ENCODE results near the gene SPATS2L.

The SPATS2L gene

DNA sequence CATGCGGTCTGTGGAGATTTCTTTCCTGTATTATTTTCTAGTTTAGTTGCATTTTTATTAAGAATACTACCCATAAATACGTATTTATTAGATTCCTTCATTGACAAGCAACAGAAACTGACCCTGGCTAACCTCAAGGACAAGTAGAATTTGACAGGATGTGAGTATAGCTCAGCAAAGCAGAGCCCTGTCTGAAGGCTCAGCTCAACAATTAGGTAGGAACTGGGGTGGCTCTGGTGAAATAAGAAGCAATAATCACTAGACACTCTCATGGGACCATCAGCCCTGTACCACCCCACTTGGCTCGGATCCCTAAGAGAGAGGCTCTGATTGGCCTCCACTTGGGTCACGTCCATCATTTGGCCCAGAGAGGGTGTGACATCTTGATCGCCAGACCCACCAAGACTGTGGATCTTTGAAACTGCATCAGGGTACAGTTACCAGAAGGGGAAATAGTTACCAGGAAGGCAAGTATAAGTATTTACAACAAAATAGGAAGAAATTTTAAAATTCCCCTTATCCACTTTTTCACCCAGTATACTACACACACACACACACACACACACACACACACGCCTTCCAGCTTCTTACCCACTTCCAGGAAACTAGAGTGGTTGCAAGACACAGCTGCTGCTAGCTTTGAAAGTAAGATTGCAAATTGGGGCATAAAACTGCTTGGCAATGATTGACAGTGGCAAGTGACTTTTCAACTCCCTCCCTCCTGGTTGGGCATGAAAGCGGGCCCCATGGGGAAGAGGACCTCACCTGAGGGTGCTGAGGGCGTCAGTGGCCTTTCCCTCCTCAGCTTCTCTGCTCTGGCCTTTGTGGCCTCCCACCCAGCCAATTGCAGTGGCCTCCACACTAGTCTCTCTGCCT is 161.6 kb downstream of the SPATS2L start:
- Histone ChIP-seq H3K36me3 (ENCODE audit: control insufficient read depth in 5 of 5, insufficient read depth in 5 of 5, low read length in 5 of 5) (peaks cover 7 to 52% (median 46%) of the 10 kb centered on the region in 5 donors), H3K4me3 (ENCODE audit: low read depth in 1 of 5, low read length in 5 of 5) (peak overlapping the region in 1 of 5 donors; percentile 42), H3K4me1 (ENCODE audit: control insufficient read depth in 5 of 5, insufficient read depth in 5 of 5, low read length in 5 of 5) (peaks cover 0 to 19% (median 16%) of the 10 kb centered on the region in 5 donors), H3K9me3 (ENCODE audit: control insufficient read depth in 5 of 5, low read length in 5 of 5) (no peaks in the 10 kb centered on the region), H3K27me3 (ENCODE audit: control insufficient read depth in 5 of 5, insufficient read depth in 4 of 5, low read length in 5 of 5) (no peaks in the 10 kb centered on the region), H3K27ac (ENCODE audit: low read depth, low read length) (peak overlapping the region; percentile 95), H3K9ac (ENCODE audit: low read length in 5 of 5) (peak overlapping the region in 4 of 5 donors; percentile 6 to 72 (median 51))

DNA sequence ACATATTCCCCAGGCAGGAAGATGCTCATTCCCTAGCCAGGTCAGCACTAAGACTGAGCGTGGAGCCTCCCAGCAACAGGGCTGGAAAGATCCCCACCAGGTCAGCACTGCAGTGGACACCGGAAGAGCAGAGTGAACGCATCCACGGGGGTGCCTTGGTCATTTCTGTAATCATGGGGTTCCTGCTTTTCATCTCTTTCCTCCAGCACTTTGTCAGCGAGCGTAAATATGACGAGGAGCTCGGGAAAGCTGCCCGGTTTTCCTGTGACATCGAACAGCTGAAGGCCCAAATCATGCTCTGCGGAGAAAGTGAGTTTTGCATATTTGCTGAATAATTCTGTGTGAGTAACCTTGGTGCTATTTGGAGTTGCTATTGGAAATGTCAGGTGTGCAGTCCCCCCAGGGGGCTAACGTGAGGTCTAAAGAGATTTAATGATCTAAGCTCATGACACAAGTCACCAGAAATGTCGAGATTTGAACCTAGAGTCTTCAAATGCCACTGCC is 163.3 kb downstream of the SPATS2L start:
- Histone ChIP-seq H3K4me3 (ENCODE audit: low read depth in 1 of 5, low read length in 5 of 5) (no peak overlapping the region), H3K27me3 (ENCODE audit: control insufficient read depth in 5 of 5, insufficient read depth in 4 of 5, low read length in 5 of 5) (no peaks in the 10 kb centered on the region), H3K4me1 (ENCODE audit: control insufficient read depth in 5 of 5, insufficient read depth in 5 of 5, low read length in 5 of 5) (peaks cover 0 to 19% (median 16%) of the 10 kb centered on the region in 5 donors), H3K27ac (ENCODE audit: low read depth, low read length) (no peak overlapping the region), H3K9me3 (ENCODE audit: control insufficient read depth in 5 of 5, low read length in 5 of 5) (no peaks in the 10 kb centered on the region), H3K36me3 (ENCODE audit: control insufficient read depth in 5 of 5, insufficient read depth in 5 of 5, low read length in 5 of 5) (peaks cover 4 to 61% (median 56%) of the 10 kb centered on the region in 5 donors), H3K9ac (ENCODE audit: low read length in 5 of 5) (no peak overlapping the region)

DNA sequence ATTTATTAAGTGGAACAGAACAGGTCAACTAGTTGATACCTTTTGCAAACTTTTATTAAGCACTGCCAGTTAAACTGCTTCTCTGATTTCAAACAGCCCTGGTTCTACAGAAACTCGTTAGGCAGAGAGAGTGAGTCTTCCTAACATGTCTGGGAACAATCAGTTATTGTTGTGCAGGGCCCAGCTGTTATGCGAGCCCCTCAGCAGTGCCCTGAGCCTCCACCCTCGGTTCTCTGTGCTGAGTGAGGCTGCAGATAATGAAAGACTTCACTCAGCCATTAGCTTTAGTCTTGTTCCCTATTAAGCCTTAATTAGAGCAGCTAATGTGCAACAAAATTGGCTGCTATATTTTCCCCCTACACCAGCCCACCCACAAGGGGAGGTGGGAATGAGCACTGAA is 163.7 kb downstream of the SPATS2L start:
- Histone ChIP-seq H3K36me3 (ENCODE audit: control insufficient read depth in 5 of 5, insufficient read depth in 5 of 5, low read length in 5 of 5) (peaks cover 4 to 66% (median 57%) of the 10 kb centered on the region in 5 donors), H3K9ac (ENCODE audit: low read length in 5 of 5) (no peak overlapping the region), H3K27me3 (ENCODE audit: control insufficient read depth in 5 of 5, insufficient read depth in 4 of 5, low read length in 5 of 5) (no peaks in the 10 kb centered on the region), H3K4me1 (ENCODE audit: control insufficient read depth in 5 of 5, insufficient read depth in 5 of 5, low read length in 5 of 5) (peaks cover 0 to 19% (median 16%) of the 10 kb centered on the region in 5 donors), H3K27ac (ENCODE audit: low read depth, low read length) (no peak overlapping the region), H3K4me3 (ENCODE audit: low read depth in 1 of 5, low read length in 5 of 5) (no peak overlapping the region), H3K9me3 (ENCODE audit: control insufficient read depth in 5 of 5, low read length in 5 of 5) (no peaks in the 10 kb centered on the region)

DNA sequence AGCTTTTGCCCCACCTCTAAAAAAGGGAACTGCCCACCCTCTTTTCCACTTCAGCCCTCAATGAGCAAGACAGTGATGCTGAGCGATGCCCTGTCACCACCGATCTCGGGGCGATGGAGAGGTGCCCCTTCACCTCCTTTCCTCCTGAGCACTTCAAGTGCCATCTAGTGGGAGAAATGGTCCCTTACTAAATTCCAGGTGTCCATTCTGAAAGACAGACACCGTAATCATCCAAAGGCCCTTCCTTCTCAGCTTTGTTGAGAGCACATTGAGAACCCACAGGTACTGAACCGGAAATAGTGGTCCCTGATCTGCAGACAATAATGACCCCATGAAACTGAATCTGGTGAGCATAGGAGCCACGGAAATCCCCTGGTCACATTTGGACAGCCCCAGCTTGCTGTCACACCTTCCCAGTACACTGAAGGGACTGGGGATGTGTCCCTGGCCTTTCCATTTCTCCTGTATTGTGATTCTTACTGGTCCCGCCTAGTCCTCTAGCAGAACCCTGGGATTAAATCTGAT is 164.9 kb downstream of the SPATS2L start:
- H3K27ac ChIP-seq (ENCODE audit: low read depth, low read length) = no peak overlapping the region
- no peak overlapping the region for H3K9ac ChIP-seq (ENCODE audit: low read length in 5 of 5)
- H3K36me3 ChIP-seq (ENCODE audit: control insufficient read depth in 5 of 5, insufficient read depth in 5 of 5, low read length in 5 of 5) = peaks cover 8 to 77% (median 59%) of the 10 kb centered on the region in 5 donors
- H3K9me3 ChIP-seq (ENCODE audit: control insufficient read depth in 5 of 5, low read length in 5 of 5) = no peaks in the 10 kb centered on the region
- peaks cover 0 to 17% (median 12%) of the 10 kb centered on the region in 5 donors for H3K4me1 ChIP-seq (ENCODE audit: control insufficient read depth in 5 of 5, insufficient read depth in 5 of 5, low read length in 5 of 5)
- H3K4me3 ChIP-seq (ENCODE audit: low read depth in 1 of 5, low read length in 5 of 5) = no peak overlapping the region
- H3K27me3 ChIP-seq (ENCODE audit: control insufficient read depth in 5 of 5, insufficient read depth in 4 of 5, low read length in 5 of 5) = no peaks in the 10 kb centered on the region

DNA sequence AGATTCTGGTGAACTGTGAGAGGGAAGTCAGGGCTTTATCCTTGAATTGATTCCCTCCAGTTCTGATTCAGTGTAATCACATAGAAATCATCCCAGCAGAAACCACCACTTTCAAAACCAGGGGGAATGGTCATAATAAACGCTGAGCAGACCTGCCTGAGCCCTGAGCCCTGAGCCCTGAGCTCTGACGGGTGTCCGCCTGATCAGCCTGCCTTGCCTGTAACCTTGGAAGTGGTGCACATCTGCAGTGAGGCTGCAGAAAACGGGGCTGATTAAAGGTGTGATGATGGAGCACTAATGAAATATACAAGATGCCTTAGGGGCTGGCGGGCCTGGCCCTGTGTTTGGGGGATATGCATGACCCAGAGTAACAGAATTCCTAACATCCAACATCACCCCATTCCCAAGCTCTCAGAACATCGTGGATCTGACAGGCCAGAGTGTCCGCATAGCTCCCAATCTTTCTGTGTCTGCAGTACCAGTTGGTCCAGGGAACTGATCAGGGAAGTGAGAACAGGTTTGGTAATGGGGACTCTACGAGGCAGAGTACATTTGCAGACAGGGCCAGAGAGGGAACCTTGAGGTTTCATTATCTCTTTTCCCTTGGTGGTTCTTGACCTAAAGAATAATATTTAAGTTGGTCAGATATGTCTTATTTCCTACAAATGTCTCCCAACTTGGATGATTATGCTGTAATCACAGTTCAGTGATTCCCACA is 165.6 kb downstream of the SPATS2L start:
- Histone ChIP-seq H3K27ac (ENCODE audit: low read depth, low read length) (no peak overlapping the region), H3K36me3 (ENCODE audit: control insufficient read depth in 5 of 5, insufficient read depth in 5 of 5, low read length in 5 of 5) (peaks cover 8 to 84% (median 66%) of the 10 kb centered on the region in 5 donors), H3K9me3 (ENCODE audit: control insufficient read depth in 5 of 5, low read length in 5 of 5) (no peaks in the 10 kb centered on the region), H3K4me3 (ENCODE audit: low read depth in 1 of 5, low read length in 5 of 5) (no peak overlapping the region), H3K27me3 (ENCODE audit: control insufficient read depth in 5 of 5, insufficient read depth in 4 of 5, low read length in 5 of 5) (no peaks in the 10 kb centered on the region), H3K9ac (ENCODE audit: low read length in 5 of 5) (no peak overlapping the region), H3K4me1 (ENCODE audit: control insufficient read depth in 5 of 5, insufficient read depth in 5 of 5, low read length in 5 of 5) (peaks cover 0 to 22% (median 16%) of the 10 kb centered on the region in 5 donors)

DNA sequence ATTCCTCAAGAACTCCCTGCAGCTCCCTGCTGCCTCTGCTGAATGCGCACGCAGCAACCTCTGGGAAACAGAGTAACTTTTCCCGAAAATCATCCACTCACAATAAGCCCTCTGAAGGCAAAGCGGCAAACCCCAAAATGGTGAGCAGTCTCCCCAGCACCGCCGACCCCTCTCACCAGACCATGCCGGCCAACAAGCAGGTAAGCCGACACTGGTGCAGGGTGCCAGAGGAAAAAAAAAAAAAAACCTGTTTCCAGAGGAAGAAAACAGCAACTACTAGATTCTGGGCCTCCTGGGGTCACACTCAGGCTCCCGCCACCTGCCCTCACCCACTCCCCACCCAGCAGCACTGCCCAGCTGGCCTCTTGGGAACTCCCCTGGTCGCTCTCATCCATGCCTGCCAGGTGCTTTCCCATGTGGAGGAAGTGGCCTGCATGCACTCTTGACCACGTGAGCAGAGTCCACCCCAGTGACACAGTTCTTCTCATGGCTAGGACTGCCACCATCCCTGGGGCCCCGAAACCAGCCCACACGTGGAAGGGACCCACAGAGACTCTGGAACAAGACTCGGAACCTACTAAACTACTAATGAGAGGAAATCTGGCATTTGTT is 166.5 kb downstream of the SPATS2L start:
- peaks cover 0 to 21% (median 11%) of the 10 kb centered on the region in 5 donors for H3K4me1 ChIP-seq (ENCODE audit: control insufficient read depth in 5 of 5, insufficient read depth in 5 of 5, low read length in 5 of 5)
- no peaks in the 10 kb centered on the region for H3K9me3 ChIP-seq (ENCODE audit: control insufficient read depth in 5 of 5, low read length in 5 of 5)
- H3K4me3 ChIP-seq (ENCODE audit: low read depth in 1 of 5, low read length in 5 of 5) = no peak overlapping the region
- H3K36me3 ChIP-seq (ENCODE audit: control insufficient read depth in 5 of 5, insufficient read depth in 5 of 5, low read length in 5 of 5) = peaks cover 4 to 85% (median 68%) of the 10 kb centered on the region in 5 donors
- H3K9ac ChIP-seq (ENCODE audit: low read length in 5 of 5) = no peak overlapping the region
- no peaks in the 10 kb centered on the region for H3K27me3 ChIP-seq (ENCODE audit: control insufficient read depth in 5 of 5, insufficient read depth in 4 of 5, low read length in 5 of 5)
- no peak overlapping the region for H3K27ac ChIP-seq (ENCODE audit: low read depth, low read length)

DNA sequence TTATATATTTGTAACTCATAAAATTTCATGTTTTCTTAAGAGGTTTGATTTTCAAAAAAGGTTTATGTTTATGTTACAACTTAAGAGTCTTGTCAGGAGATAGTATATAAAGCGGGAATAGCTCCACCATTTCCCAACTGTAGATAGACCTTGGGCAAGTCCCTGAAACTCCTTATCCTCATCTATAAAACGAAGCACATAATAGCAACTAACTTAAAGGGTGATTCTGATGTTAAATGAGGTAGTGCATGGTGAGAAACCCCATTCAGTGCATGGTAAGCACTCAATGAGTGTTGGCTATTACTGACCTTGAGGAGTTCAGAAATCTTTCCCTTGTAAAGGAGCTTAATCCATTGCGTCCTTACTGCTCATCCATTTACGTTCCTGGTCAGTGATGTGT is 169.3 kb downstream of the SPATS2L start:
- H3K4me3 ChIP-seq (ENCODE audit: low read depth in 1 of 5, low read length in 5 of 5) = no peak overlapping the region
- no peak overlapping the region for H3K27ac ChIP-seq (ENCODE audit: low read depth, low read length)
- peaks cover 0 to 19% (median 12%) of the 10 kb centered on the region in 5 donors for H3K4me1 ChIP-seq (ENCODE audit: control insufficient read depth in 5 of 5, insufficient read depth in 5 of 5, low read length in 5 of 5)
- H3K36me3 ChIP-seq (ENCODE audit: control insufficient read depth in 5 of 5, insufficient read depth in 5 of 5, low read length in 5 of 5) = peaks cover 4 to 71% (median 54%) of the 10 kb centered on the region in 5 donors
- H3K9ac ChIP-seq (ENCODE audit: low read length in 5 of 5) = no peak overlapping the region
- H3K9me3 ChIP-seq (ENCODE audit: control insufficient read depth in 5 of 5, low read length in 5 of 5) = no peaks in the 10 kb centered on the region
- no peaks in the 10 kb centered on the region for H3K27me3 ChIP-seq (ENCODE audit: control insufficient read depth in 5 of 5, insufficient read depth in 4 of 5, low read length in 5 of 5)

DNA sequence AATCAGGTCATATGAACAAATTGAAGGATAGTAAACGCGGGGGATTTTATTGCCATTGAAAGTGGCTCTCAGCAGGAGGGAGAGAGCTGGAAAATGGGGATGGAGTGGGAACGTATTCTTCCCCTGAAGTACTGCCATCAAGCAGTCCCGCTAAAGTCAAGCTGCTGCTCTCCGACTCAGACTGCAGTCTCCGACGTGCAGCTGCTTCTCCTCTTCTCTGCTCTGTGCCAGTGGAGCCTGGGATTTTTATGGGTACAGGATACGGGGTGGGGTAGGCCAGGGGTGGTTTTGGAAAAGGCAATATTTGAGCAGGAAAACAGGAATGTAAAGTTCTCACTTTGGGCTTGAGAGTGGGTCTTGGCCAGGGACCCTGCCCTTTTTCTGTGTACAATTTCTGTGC is 170.3 kb downstream of the SPATS2L start:
- H3K9me3 ChIP-seq (ENCODE audit: control insufficient read depth in 5 of 5, low read length in 5 of 5) = no peaks in the 10 kb centered on the region
- peak overlapping the region in 1 of 5 donors; percentile 78 for H3K9ac ChIP-seq (ENCODE audit: low read length in 5 of 5)
- H3K4me3 ChIP-seq (ENCODE audit: low read depth in 1 of 5, low read length in 5 of 5) = no peak overlapping the region
- peak overlapping the region; percentile 88 for H3K27ac ChIP-seq (ENCODE audit: low read depth, low read length)
- peaks cover 4 to 64% (median 49%) of the 10 kb centered on the region in 5 donors for H3K36me3 ChIP-seq (ENCODE audit: control insufficient read depth in 5 of 5, insufficient read depth in 5 of 5, low read length in 5 of 5)
- peaks cover 0 to 19% (median 12%) of the 10 kb centered on the region in 5 donors for H3K4me1 ChIP-seq (ENCODE audit: control insufficient read depth in 5 of 5, insufficient read depth in 5 of 5, low read length in 5 of 5)
- no peaks in the 10 kb centered on the region for H3K27me3 ChIP-seq (ENCODE audit: control insufficient read depth in 5 of 5, insufficient read depth in 4 of 5, low read length in 5 of 5)

DNA sequence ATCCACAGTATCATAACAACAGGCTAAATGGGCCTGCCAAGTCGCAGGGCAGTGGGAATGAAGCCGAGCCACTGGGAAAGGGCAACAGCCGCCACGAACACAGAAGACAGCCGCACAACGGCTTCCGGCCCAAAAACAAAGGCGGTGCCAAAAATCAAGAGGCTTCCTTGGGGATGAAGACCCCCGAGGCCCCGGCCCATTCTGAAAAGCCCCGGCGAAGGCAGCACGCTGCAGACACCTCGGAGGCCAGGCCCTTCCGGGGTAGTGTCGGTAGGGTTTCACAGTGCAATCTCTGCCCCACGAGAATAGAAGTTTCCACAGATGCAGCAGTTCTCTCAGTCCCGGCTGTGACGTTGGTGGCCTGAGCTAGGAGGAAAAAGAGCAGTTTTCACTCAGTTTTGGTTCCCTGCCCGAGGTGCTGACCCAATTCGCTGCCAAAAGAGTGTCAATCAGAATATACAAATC is 171.2 kb downstream of the SPATS2L start:
- Histone ChIP-seq H3K27ac (ENCODE audit: low read depth, low read length) (peak overlapping the region; percentile 88), H3K36me3 (ENCODE audit: control insufficient read depth in 5 of 5, insufficient read depth in 5 of 5, low read length in 5 of 5) (peaks cover 4 to 57% (median 41%) of the 10 kb centered on the region in 5 donors), H3K4me3 (ENCODE audit: low read depth in 1 of 5, low read length in 5 of 5) (peak overlapping the region; percentile 27 to 55 (median 49)), H3K9ac (ENCODE audit: low read length in 5 of 5) (peak overlapping the region in 3 of 5 donors; percentile 60 to 78 (median 64)), H3K27me3 (ENCODE audit: control insufficient read depth in 5 of 5, insufficient read depth in 4 of 5, low read length in 5 of 5) (no peaks in the 10 kb centered on the region), H3K4me1 (ENCODE audit: control insufficient read depth in 5 of 5, insufficient read depth in 5 of 5, low read length in 5 of 5) (peaks cover 0 to 19% (median 12%) of the 10 kb centered on the region in 5 donors), H3K9me3 (ENCODE audit: control insufficient read depth in 5 of 5, low read length in 5 of 5) (no peaks in the 10 kb centered on the region)
